H9 (cell line): Measurements from ENCODE around the gene TECPR2. TPM values are rescaled to one million over a fixed set of nuclear protein-coding genes. Genes with fewer than 3 reads are reported as not detected.

Source experiments
- DNase-seq: peaks from one replicate; pipeline ENCODE4 v3.0.0-alpha.2; 2017
- H2AFZ ChIP-seq: one replicate; pipeline ENCODE4 v1.6.1; 2013; ENCODE audit warnings: mild to moderate bottlenecking, low read length, control low read depth, moderate library complexity
- H2AK5ac ChIP-seq: 2 replicates; pipeline ENCODE4 v1.6.1; 2013; ENCODE audit warnings: low read length, control low read depth, mixed read lengths; ENCODE audit not compliant: insufficient read length
- H2BK120ac ChIP-seq: one replicate; pipeline ENCODE4 v1.6.1; 2013; ENCODE audit warnings: low read depth, mild to moderate bottlenecking, low read length, control low read depth, inconsistent platforms; ENCODE audit not compliant: poor library complexity, severe bottlenecking
- H2BK12ac ChIP-seq: 2 replicates; pipeline ENCODE4 v1.6.1; 2013; ENCODE audit warnings: low read length, control low read depth, mixed read lengths, low read depth; ENCODE audit not compliant: insufficient read length
- H2BK15ac ChIP-seq: 2 replicates; pipeline ENCODE4 v1.6.1; 2013; ENCODE audit warnings: low read depth, low read length, control low read depth
- H2BK20ac ChIP-seq: one replicate; pipeline ENCODE4 v1.6.1; 2013; ENCODE audit warnings: low read depth, mild to moderate bottlenecking, low read length, control low read depth, inconsistent platforms; ENCODE audit not compliant: poor library complexity, severe bottlenecking
- H2BK5ac ChIP-seq: 2 replicates; pipeline ENCODE4 v1.6.1; 2013; ENCODE audit warnings: low read length, control low read depth, mixed read lengths; ENCODE audit not compliant: insufficient read length
- H3K14ac ChIP-seq: 2 replicates; pipeline ENCODE4 v1.6.1; 2013; ENCODE audit warnings: low read length, control low read depth; ENCODE audit not compliant: insufficient read depth
- H3K18ac ChIP-seq: 2 replicates; pipeline ENCODE4 v1.6.1; 2013; ENCODE audit warnings: low read depth, mild to moderate bottlenecking, mixed read lengths, low read length, control low read depth; ENCODE audit not compliant: insufficient read length
- H3K23ac ChIP-seq: 2 replicates; pipeline ENCODE4 v1.6.1; 2013; ENCODE audit warnings: low read length, control low read depth, mixed read lengths, low read depth; ENCODE audit not compliant: insufficient read length
- H3K23me2 ChIP-seq: 2 replicates; pipeline ENCODE4 v1.6.1; 2013; ENCODE audit warnings: low read depth, mild to moderate bottlenecking, mixed read lengths, low read length, control low read depth; ENCODE audit not compliant: insufficient read length, poor library complexity, severe bottlenecking
- H3K27ac ChIP-seq: 2 replicates; pipeline ENCODE4 v1.5.1; 2013; ENCODE audit warnings: low read length, control low read depth, mixed read lengths, low read depth; ENCODE audit not compliant: insufficient read length
- H3K27me3 ChIP-seq: 2 replicates; pipeline ENCODE4 v1.6.1; 2013; ENCODE audit warnings: low read length, control low read depth, inconsistent platforms; ENCODE audit not compliant: insufficient read depth
- H3K4ac ChIP-seq: 2 replicates; pipeline ENCODE4 v1.6.1; 2013; ENCODE audit warnings: low read depth, mild to moderate bottlenecking, control low read depth, inconsistent platforms, low read length, moderate library complexity
- H3K4me1 ChIP-seq: 2 replicates; pipeline ENCODE4 v1.6.1; 2013; ENCODE audit warnings: low read length, control low read depth, inconsistent platforms; ENCODE audit not compliant: insufficient read depth
- H3K4me2 ChIP-seq: 2 replicates; pipeline ENCODE4 v1.6.1; 2013; ENCODE audit warnings: low read length, control low read depth, mixed read lengths; ENCODE audit not compliant: insufficient read length, insufficient read depth
- H3K56ac ChIP-seq: 2 replicates; pipeline ENCODE4 v1.6.1; 2013; ENCODE audit warnings: low read depth, mild to moderate bottlenecking, mixed read lengths, low read length, control low read depth; ENCODE audit not compliant: insufficient read length
- H3K79me1 ChIP-seq: 2 replicates; pipeline ENCODE4 v1.6.1; 2013; ENCODE audit warnings: low read depth, mild to moderate bottlenecking, moderate library complexity, low read length, control low read depth, inconsistent platforms; ENCODE audit not compliant: insufficient read depth, poor library complexity, severe bottlenecking
- H3K79me2 ChIP-seq: 2 replicates; pipeline ENCODE4 v1.6.1; 2013; ENCODE audit warnings: low read length, control low read depth, inconsistent platforms; ENCODE audit not compliant: insufficient read depth
- H3K9ac ChIP-seq: 2 replicates; pipeline ENCODE4 v1.6.1; 2013; ENCODE audit warnings: low read length, control low read depth, mixed read lengths; ENCODE audit not compliant: insufficient read length; ENCODE audit errors: extremely low read depth
- H3K9me3 ChIP-seq: one replicate; pipeline ENCODE4 v1.6.1; 2013; ENCODE audit warnings: low read depth, low read length, inconsistent platforms; ENCODE audit not compliant: control insufficient read depth
- H3T11ph ChIP-seq: one replicate; pipeline ENCODE4 v1.6.1; 2013; ENCODE audit warnings: mild to moderate bottlenecking, low read length, control low read depth, inconsistent platforms
- H4K20me1 ChIP-seq: one replicate; pipeline ENCODE4 v1.6.1; 2013; ENCODE audit not compliant: control insufficient read depth, insufficient read length, insufficient read depth
- H4K5ac ChIP-seq: 2 replicates; pipeline ENCODE4 v1.6.1; 2013; ENCODE audit warnings: low read depth, mild to moderate bottlenecking, mixed read lengths, low read length, control low read depth; ENCODE audit not compliant: insufficient read length
- H4K8ac ChIP-seq: replicated peaks from 2 replicates; pipeline ENCODE4 v1.6.1; 2013; ENCODE audit warnings: low read length, control low read depth, mixed read lengths, low read depth; ENCODE audit not compliant: insufficient read length
- H4K91ac ChIP-seq: 2 replicates; pipeline ENCODE4 v1.6.1; 2013; ENCODE audit warnings: low read depth, mild to moderate bottlenecking, moderate library complexity, mixed read lengths, low read length, control low read depth; ENCODE audit not compliant: insufficient read length
- H3K27ac Mint-ChIP-seq, 3 experiments: 2 replicates in 2 of 3; 3 replicates in 1 of 3; pipeline ENCODE4 v1.8.0; 2020 to 2021; ENCODE audit warnings: mixed read lengths in 3 of 3, mild to moderate bottlenecking in 1 of 3, moderate library complexity in 1 of 3
- H3K27me3 Mint-ChIP-seq: 2 replicates; pipeline ENCODE4 v1.8.0; 2021; ENCODE audit warnings: low read depth, mild to moderate bottlenecking, moderate library complexity, mixed read lengths
- H3K36me3 Mint-ChIP-seq, 3 experiments: 2 replicates in 2 of 3; 3 replicates in 1 of 3; pipeline ENCODE4 v1.8.0; 2020 to 2021; ENCODE audit warnings: low read depth in 3 of 3, mixed read lengths in 3 of 3; ENCODE audit not compliant: insufficient read depth in 1 of 3
- H3K4me1 Mint-ChIP-seq, 2 experiments: 2 replicates each; pipeline ENCODE4 v1.8.0; 2020; ENCODE audit warnings: mixed read lengths in 2 of 2
- H3K4me3 Mint-ChIP-seq, 2 experiments: 2 replicates in 1 of 2; 3 replicates in 1 of 2; pipeline ENCODE4 v1.8.0; 2020 to 2021; ENCODE audit warnings: mild to moderate bottlenecking in 2 of 2, mixed read lengths in 2 of 2, moderate library complexity in 1 of 2
- H3K9me3 Mint-ChIP-seq, 2 experiments: 2 replicates in 1 of 2; 3 replicates in 1 of 2; pipeline ENCODE4 v1.8.0; 2020; ENCODE audit warnings: mild to moderate bottlenecking in 2 of 2, mixed read lengths in 2 of 2, moderate library complexity in 1 of 2
- WGBS: extraction: QIAGEN DNeasy Blood & Tissue Kit; methylation state at CpG from one replicate; pipeline ENCODE4 v1.1.7; 2013; ENCODE audit warnings: missing lambda C conversion rate, low lambda C conversion rate, mixed read lengths; ENCODE audit not compliant: insufficient read length; ENCODE audit errors: extremely low coverage; 5-methylcytosine and 5-hydroxymethylcytosine counted together
- total RNA-seq: library from RNA; stranded (reverse); gene quantifications from 2 replicates; pipeline ENCODE4 v1.2.1, GENCODE V29; 2021
- TF ChIP-seq, protein P1 (sequence below): fragments of 200-600 bp; sonication (generic); conservative IDR thresholded peaks from 3 replicates; pipeline ENCODE4 v1.8.0; 2021; ENCODE audit warnings: antibody characterized with exemption, mild to moderate bottlenecking

Gene TECPR2
- total RNA-seq, 1 experiment from 2014 or later, result 15.4 TPM

DNA sequence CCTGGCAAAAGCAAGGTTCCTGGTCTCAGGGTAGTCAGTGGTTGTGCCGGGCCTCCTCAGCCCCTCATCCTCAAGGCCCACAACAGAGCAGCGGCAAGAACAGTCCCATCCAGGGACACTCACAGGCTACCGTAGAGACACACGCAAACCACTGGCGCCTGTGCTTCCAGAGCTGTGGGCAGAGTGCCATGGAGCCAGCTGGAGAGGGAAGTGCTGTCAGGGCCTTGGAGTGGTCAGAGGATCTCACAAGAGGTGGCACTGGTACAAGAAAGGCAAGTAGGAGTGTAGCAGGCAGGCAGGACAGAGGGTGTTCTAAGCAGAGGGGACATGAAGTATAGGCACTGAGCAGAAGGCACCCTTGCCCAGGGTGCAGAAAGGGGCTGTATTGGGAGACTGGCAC is 112.2 kb downstream of the TECPR2 start:
- H3T11ph ChIP-seq, result no peak overlapping the region
- TF ChIP-seq, protein P1, sequence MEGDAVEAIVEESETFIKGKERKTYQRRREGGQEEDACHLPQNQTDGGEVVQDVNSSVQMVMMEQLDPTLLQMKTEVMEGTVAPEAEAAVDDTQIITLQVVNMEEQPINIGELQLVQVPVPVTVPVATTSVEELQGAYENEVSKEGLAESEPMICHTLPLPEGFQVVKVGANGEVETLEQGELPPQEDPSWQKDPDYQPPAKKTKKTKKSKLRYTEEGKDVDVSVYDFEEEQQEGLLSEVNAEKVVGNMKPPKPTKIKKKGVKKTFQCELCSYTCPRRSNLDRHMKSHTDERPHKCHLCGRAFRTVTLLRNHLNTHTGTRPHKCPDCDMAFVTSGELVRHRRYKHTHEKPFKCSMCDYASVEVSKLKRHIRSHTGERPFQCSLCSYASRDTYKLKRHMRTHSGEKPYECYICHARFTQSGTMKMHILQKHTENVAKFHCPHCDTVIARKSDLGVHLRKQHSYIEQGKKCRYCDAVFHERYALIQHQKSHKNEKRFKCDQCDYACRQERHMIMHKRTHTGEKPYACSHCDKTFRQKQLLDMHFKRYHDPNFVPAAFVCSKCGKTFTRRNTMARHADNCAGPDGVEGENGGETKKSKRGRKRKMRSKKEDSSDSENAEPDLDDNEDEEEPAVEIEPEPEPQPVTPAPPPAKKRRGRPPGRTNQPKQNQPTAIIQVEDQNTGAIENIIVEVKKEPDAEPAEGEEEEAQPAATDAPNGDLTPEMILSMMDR, result no peak
- no peak overlapping the region for H4K5ac ChIP-seq
- H3K4me1 Mint-ChIP-seq, result no peaks in the 10 kb centered on the region
- H3K9ac ChIP-seq, result no peak overlapping the region
- no peaks in the 10 kb centered on the region for H3K4me1 ChIP-seq
- peak overlapping the region in 2 of 3 experiments; percentile 56 to 88; a peak in 2 of 7 replicates for H3K27ac Mint-ChIP-seq
- no peak overlapping the region for H2BK5ac ChIP-seq
- WGBS, result no CpG with 5 or more reads among the region's 5 CpGs
- no peak overlapping the region for H3K18ac ChIP-seq
- no peak overlapping the region for H3K27ac ChIP-seq
- no peak overlapping the region for H4K91ac ChIP-seq
- H3K23me2 ChIP-seq, result no peaks in the 10 kb centered on the region
- no peak overlapping the region for H2AK5ac ChIP-seq
- H4K20me1 ChIP-seq, result no peaks in the 10 kb centered on the region
- H3K79me1 ChIP-seq, result no peaks in the 10 kb centered on the region
- no peaks in the 10 kb centered on the region for H3K79me2 ChIP-seq
- no peak for DNase-seq
- no peaks in the 10 kb centered on the region for H3K9me3 Mint-ChIP-seq
- no peak overlapping the region for H3K4ac ChIP-seq
- H3K27me3 Mint-ChIP-seq, result no peaks in the 10 kb centered on the region
- H2AFZ ChIP-seq, result no peak overlapping the region
- no peak overlapping the region for H3K14ac ChIP-seq
- H2BK120ac ChIP-seq, result no peak overlapping the region
- H2BK12ac ChIP-seq, result no peak overlapping the region
- H3K27me3 ChIP-seq, result no peaks in the 10 kb centered on the region
- no peak overlapping the region for H3K56ac ChIP-seq
- no peak overlapping the region for H2BK20ac ChIP-seq
- no peak overlapping the region for H2BK15ac ChIP-seq
- no peak overlapping the region for H3K4me3 Mint-ChIP-seq
- no peak overlapping the region for H4K8ac ChIP-seq
- no peak overlapping the region for H3K23ac ChIP-seq
- no peak overlapping the region for H3K4me2 ChIP-seq
- peaks cover 0 to 10% (median 0%) of the 10 kb centered on the region in 3 experiments; a peak in 3 of 7 replicates for H3K36me3 Mint-ChIP-seq
- no peaks in the 10 kb centered on the region for H3K9me3 ChIP-seq
